Measurements from ENCODE around the gene SIPA1L2.

Gene SIPA1L2

GRCh38 chr1:232630047-232630893, at the start of gene SIPA1L2:
Gene SIPA1L2, minus strand, starts transcription at chr1:232630133. Its CDS starts 114,794 bp downstream, at chr1:232515339.
- no peak for DNase-seq

DNA sequence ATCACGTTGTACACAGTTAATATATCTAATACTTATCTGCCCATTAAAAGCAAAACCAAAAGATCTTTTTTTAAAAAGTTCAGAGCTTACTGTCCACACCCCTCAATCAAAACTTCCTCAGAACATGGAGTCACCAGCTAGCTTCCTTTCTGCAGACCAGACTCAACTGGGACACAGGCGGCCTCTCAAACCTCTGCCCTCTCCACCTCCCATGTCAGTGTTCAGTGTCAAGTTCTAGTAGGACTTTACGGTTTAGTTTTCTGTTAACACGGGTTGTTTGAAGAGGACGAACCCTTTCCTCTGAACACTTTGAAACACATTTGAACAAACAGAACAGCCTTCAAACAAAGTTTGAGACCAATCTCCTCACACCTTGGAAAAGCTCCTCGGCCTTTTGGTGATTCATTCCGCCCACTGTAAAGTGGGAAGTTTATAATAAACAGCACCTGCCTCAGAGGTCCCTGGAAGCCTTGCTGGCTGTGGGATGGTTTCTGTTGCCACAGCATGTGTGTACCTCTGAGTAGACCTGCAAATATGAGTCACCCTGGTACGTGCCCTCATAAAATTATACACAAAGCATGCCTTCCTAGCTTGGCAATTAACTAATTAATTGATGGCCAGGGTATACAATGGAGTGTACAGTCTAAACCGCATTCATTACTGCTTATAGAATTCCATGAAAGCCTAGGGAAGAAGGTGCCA, 48.4 kb upstream of the SIPA1L2 start:
- DNase-seq: no peak

- no peak for DNase-seq
These were observed 46.4 kb upstream of the SIPA1L2 start for GRCh38 chr1:232676307-232676706.

DNA sequence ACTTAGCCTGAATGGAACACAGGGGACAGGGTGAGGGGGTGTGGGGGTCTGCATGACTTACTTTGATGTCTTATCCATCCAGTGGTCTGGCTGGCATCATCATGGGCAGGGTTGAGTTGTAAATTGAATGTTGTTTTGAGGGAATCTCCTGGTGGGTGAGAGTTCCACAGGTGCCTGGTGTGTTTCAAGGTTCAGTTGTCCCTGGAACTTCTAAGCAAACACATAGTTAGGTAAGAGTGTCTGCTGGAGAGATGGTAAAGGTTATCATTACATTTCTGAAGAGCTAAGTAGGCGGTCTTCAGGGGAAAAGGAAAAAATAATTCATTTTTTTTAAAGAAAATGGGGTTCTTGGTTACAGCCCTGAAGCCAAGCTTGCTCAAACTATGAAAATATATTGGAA, 46.0 kb upstream of the SIPA1L2 start:
- DNase-seq: no peak

GRCh38 chr1:232675260-232675659, 45.3 kb upstream of the SIPA1L2 start:
- no peak for DNase-seq

DNA sequence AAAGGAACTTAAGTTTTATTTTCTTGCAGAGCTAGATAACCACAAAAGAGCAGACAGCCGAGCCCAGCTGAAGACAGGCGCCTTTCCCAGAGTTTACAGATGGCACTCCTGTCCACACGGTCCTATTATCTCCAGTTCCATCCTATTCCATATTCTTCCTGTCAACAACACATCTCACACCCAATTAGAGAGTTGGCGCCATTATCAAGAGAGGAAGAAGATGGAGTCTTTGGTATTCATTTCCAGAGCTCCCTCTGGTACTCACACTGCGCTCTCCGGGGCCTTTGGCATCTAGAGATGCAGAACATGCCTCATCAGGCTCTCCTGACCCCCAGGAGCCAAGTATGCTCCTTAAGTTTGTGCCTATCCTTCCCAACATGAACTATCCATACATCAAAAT, 43.3 kb upstream of the SIPA1L2 start:
- DNase-seq: no peak

- DNase-seq: no peak
These were observed 40.2 kb upstream of the SIPA1L2 start for GRCh38 chr1:232669981-232670747.

DNA sequence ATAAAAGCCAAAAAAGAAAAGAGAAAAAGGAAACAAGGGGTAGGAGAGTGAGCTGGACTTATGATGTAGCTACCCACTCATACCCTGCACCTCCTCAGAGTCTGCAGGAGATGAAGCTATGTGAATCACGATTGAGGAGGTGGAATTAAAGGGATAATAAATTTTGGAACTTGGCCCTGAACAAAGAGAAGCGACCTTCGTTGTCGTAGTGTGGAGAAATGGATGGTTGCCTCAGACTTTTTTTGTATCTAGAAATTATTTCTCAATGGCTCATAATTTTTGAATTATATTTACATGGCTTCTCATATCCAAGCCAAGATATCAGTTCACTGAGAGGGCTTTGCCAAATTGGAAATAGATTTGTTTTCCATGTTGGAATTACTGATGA, 37.8 kb upstream of the SIPA1L2 start:
- no peak for DNase-seq

DNA sequence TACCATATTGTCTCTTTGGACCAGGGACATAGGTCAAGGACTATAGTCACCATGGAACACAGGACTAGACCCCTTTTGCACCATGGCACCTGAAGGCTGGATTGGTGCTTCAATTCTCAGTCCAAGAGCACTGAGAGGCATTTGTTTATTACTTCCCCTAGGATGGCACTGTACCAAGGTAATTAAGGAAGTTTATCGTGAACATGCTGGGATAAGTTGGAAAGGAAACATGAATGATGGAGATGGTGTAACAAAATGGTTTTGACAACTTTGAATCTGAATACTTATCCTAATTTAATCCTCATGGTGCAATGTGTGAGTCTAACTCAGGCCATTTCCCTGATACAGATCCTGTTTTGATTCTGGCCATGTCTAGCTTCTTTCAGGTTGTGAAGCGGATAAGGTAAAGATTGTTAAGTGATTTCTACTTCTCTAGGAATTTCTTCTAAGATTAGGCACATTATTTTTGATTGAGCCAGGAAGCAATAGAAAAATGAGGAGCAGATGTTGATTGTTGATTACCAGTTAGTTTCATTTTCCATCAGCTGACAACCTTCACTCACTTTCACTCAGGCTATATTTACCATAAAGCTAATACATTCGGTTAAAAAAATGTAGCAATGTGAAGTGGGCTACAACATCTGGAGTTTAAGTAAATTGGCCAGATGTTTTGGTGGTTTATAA, 37.3 kb upstream of the SIPA1L2 start:
- DNase-seq: no peak

DNA sequence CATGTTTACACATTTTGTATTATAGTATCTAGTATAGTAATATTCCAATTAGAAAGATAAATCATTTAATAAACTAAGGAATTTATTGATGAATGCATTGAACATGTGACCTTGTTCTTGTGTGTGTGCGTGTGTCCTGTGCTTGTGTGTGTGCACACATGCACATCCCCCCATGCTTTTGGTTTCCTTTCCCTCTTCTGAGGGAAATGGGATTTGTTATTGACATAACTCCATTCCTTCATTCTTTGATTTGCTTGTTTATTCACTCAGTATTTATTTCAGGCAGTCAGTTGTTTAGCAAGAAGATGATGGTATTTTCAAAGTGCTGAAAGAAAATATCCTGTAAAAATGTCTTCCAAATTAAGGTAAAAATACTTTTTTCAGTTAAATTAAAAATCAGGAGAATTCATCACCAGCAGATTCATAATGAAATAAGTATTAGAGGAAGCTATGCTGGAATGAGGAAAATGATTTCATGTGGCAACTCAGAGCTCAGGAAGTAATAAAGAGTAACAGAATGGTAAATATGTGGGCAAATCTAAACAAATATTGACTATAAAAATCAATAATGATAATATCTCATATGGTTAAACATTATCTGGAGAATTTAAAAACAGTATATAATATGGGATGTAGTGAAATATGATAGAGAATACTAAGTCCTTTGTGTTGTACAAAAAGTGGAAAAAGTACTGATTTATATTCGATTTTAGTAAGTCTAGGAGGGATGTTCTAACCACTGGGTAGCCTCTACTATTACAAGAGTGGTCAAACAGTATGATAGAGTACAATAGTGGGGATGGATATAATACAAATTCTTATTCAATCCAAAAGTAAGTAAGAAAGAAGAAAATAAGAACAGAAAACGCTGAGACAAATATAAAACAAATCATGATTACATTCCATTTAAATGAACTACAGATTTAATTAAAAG, 35.2 kb upstream of the SIPA1L2 start:
- no peak for DNase-seq

GRCh38 chr1:232662910-232663309, 33.0 kb upstream of the SIPA1L2 start:
- no peak for DNase-seq

DNA sequence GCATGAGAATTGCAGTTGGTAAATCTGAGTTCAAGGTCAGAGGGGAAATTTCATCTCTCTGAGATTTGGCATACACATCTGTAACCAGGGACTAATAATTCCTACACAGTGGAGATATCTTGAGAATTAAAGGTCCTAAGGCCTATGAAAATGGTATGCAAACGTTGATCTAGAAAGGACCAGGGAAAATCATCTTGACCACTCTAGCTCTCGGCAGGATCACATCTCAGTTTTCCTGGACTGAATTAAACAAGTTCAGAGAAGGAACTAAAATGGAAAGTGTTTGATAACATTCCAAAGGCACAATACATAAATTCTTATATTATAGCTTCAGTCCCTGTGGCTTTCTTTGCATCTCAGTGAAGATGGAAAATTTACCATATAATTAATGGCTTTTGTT, 28.5 kb upstream of the SIPA1L2 start:
- no peak for DNase-seq

DNA sequence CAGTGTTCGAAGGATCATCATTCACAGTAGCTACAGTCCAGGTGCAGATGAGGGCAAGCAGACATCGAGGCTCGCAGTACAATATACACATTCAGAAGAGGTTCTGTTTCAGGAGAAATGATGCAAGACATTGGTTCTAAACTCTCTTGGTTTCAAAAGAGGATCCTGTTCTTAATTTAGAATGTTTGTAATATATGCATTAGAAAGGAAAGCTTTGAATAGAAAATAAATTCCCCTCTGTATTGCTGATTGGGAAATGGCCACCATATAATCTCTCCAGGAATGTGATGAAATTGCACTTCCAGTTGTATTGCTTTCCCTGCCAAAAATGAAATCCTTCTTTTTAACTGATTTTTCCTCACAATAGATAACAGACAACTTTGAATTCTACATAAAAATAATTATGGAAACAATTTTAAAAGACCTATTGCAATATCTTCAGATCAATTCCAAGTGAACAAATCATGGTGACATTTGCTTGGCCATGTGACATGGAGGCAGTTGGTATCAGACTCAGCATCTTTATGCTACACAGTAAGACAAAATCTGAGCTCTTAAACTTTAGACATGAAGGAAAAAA, 27.6 kb upstream of the SIPA1L2 start:
- DNase-seq: no peak

GRCh38 chr1:232655746-232656085, 25.8 kb upstream of the SIPA1L2 start:
- no peak for DNase-seq

- peak; percentile 38 for DNase-seq
These were observed 25.3 kb upstream of the SIPA1L2 start for GRCh38 chr1:232655028-232655745.

- DNase-seq: no peak
These were observed 23.9 kb upstream of the SIPA1L2 start for GRCh38 chr1:232653789-232654188.

GRCh38 chr1:232650845-232651244, 20.9 kb upstream of the SIPA1L2 start:
- DNase-seq: no peak

DNA sequence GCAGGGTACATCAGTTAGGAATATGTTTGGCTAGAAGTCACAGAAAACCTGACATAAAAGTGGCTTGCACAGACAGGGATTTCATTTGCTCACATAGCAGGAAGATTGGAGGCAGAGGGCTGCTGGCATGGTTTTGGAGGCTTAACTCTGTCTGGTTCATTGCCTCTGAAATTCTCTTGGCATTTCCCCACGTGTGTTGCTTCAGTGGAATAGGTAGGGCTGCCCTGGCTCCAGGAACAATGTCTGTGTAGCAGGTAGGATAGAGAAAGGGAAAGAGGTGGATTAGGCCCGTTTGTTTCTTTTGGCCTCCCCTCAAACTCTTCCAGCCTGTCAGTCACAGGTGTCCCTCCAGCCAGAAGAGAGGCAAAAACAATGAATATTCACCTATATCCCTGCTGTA, 20.5 kb upstream of the SIPA1L2 start:
- DNase-seq: no peak

DNA sequence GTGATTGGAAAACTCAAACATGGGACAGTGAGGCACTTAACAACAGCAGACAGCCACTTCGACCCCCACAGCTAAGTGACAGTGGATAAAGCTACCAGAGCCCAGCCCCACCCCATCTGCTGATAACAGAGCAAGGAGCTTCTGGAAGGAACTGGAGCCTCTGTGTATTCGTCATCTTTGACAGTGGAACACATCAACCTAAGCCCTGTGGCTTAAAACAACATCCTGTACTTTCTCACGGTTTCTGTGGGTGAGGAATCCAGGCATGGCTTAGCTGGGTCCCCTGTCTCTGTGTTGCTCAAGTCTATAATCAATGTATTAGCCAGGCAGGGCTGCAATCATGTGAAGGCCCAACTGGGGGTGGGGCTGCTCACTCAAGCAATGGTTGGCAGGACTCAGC, 18.4 kb upstream of the SIPA1L2 start:
- DNase-seq: no peak

DNA sequence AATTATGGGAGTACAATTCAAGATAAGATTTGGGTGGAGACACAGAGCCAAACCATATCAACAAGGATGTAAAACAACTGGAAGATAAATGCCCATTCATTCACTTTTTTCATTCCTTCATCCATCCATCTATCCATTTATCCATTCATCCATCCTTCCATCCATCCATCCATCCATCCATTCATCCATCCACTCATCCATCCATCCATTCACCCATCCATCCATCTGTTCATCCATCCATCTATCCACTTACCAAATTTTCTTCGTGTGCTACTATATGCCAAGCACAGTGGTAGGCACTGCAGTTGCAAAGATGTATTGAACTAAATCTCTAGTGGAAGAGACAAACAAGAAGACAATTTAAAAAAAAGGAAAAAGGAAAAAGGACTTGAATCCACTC, 14.3 kb upstream of the SIPA1L2 start:
- DNase-seq: no peak

GRCh38 chr1:232643251-232643650, 13.3 kb upstream of the SIPA1L2 start:
- no peak for DNase-seq

Data from NCI-H187 treated with DMSO at 0.1 percent for 48 hours (cell line).